ENCODE results near the gene AUTS2.

AUTS2 gene

GRCh38 chr7:69635555-69636185, 37.4 kb downstream of the AUTS2 start:
- Histone ChIP-seq H3K9me3 (ENCODE audit: insufficient read depth, low read length) (0 out of 2 replicates have a peak, but pooled peaks cover 9% of the 10 kb centered on the region), H3K36me3 (ENCODE audit: insufficient read depth, insufficient read length, low read length) (no peaks in the 10 kb centered on the region), H3K4me3 (ENCODE audit: insufficient read length, low read depth) (no peak overlapping the region), H3K27me3 (ENCODE audit: insufficient read depth, insufficient read length) (no peaks in the 10 kb centered on the region), H3K9ac (ENCODE audit: insufficient read length, low read depth) (no peak overlapping the region), H3K4me1 (ENCODE audit: insufficient read depth, insufficient read length) (peaks cover 4% of the 10 kb centered on the region)
- DNase-seq (ENCODE audit: low read depth, low spot score) = no peak
- no peak for TF ChIP-seq YY1 (IDR thresholded peaks at IDR 0.05; ENCODE audit: insufficient read depth, insufficient read length)
- no peak for TF ChIP-seq SUZ12 (IDR thresholded peaks at IDR 0.05; ENCODE audit: extremely low read depth, insufficient read depth, insufficient read length)

GRCh38 chr7:69638674-69639073, 40.4 kb downstream of the AUTS2 start:
- 0 out of 2 replicates have a peak, but pooled peaks cover 9% of the 10 kb centered on the region for H3K9me3 ChIP-seq (ENCODE audit: insufficient read depth, low read length)
- H3K4me1 ChIP-seq (ENCODE audit: insufficient read depth, insufficient read length) = peaks cover 4% of the 10 kb centered on the region
- TF ChIP-seq SUZ12 (IDR thresholded peaks at IDR 0.05; ENCODE audit: extremely low read depth, insufficient read depth, insufficient read length) (no peak), ZNF274 (IDR thresholded peaks at IDR 0.05; ENCODE audit: low read depth, low read length) (no peak), YY1 (IDR thresholded peaks at IDR 0.05; ENCODE audit: insufficient read depth, insufficient read length) (no peak)

GRCh38 chr7:69640216-69640615, 41.9 kb downstream of the AUTS2 start:
- Histone ChIP-seq H3K36me3 (ENCODE audit: insufficient read depth, insufficient read length, low read length) (no peaks in the 10 kb centered on the region), H3K27me3 (ENCODE audit: insufficient read depth, insufficient read length) (peaks cover 17% of the 10 kb centered on the region), H3K9ac (ENCODE audit: insufficient read length, low read depth) (no peak overlapping the region), H3K4me3 (ENCODE audit: insufficient read length, low read depth) (no peak overlapping the region), H3K4me1 (ENCODE audit: insufficient read depth, insufficient read length) (peaks cover 7% of the 10 kb centered on the region), H3K9me3 (ENCODE audit: insufficient read depth, low read length) (0 out of 2 replicates have a peak, but pooled peaks cover 9% of the 10 kb centered on the region)
- TF ChIP-seq YY1 (IDR thresholded peaks at IDR 0.05; ENCODE audit: insufficient read depth, insufficient read length) (no peak), ZNF274 (IDR thresholded peaks at IDR 0.05; ENCODE audit: low read depth, low read length) (no peak), SUZ12 (IDR thresholded peaks at IDR 0.05; ENCODE audit: extremely low read depth, insufficient read depth, insufficient read length) (no peak)
- no peak for DNase-seq (ENCODE audit: low read depth, low spot score)

More at GRCh38 chr7:69638674-69639073, 40.4 kb downstream of the AUTS2 start:
- no peak overlapping the region for H3K4me3 ChIP-seq (ENCODE audit: insufficient read length, low read depth)
- H3K36me3 ChIP-seq (ENCODE audit: insufficient read depth, insufficient read length, low read length) = no peaks in the 10 kb centered on the region
- no peak for DNase-seq (ENCODE audit: low read depth, low spot score)
- H3K27me3 ChIP-seq (ENCODE audit: insufficient read depth, insufficient read length) = peaks cover 14% of the 10 kb centered on the region
- no peak overlapping the region for H3K9ac ChIP-seq (ENCODE audit: insufficient read length, low read depth)

- Histone ChIP-seq H3K9me3 (ENCODE audit: insufficient read depth, low read length) (0 out of 2 replicates have a peak, but pooled peaks cover 9% of the 10 kb centered on the region), H3K9ac (ENCODE audit: insufficient read length, low read depth) (no peak overlapping the region), H3K36me3 (ENCODE audit: insufficient read depth, insufficient read length, low read length) (no peaks in the 10 kb centered on the region), H3K27me3 (ENCODE audit: insufficient read depth, insufficient read length) (peaks cover 17% of the 10 kb centered on the region), H3K4me1 (ENCODE audit: insufficient read depth, insufficient read length) (peaks cover 7% of the 10 kb centered on the region), H3K4me3 (ENCODE audit: insufficient read length, low read depth) (no peak overlapping the region)
- DNase-seq (ENCODE audit: low read depth, low spot score) = no peak
- TF ChIP-seq SUZ12 (IDR thresholded peaks at IDR 0.05; ENCODE audit: extremely low read depth, insufficient read depth, insufficient read length) (no peak), YY1 (IDR thresholded peaks at IDR 0.05; ENCODE audit: insufficient read depth, insufficient read length) (no peak), ZNF274 (IDR thresholded peaks at IDR 0.05; ENCODE audit: low read depth, low read length) (no peak)
These were observed 42.8 kb downstream of the AUTS2 start for GRCh38 chr7:69640925-69641594.

GRCh38 chr7:69643265-69643664, 45.0 kb downstream of the AUTS2 start:
- no peaks in the 10 kb centered on the region for H3K36me3 ChIP-seq (ENCODE audit: insufficient read depth, insufficient read length, low read length)
- H3K4me3 ChIP-seq (ENCODE audit: insufficient read length, low read depth) = no peak overlapping the region
- H3K9me3 ChIP-seq (ENCODE audit: insufficient read depth, low read length) = no peaks in the 10 kb centered on the region
- DNase-seq (ENCODE audit: low read depth, low spot score) = no peak
- TF ChIP-seq YY1 (IDR thresholded peaks at IDR 0.05; ENCODE audit: insufficient read depth, insufficient read length) = no peak
- no peak for TF ChIP-seq ZNF274 (IDR thresholded peaks at IDR 0.05; ENCODE audit: low read depth, low read length)
- no peak for TF ChIP-seq SUZ12 (IDR thresholded peaks at IDR 0.05; ENCODE audit: extremely low read depth, insufficient read depth, insufficient read length)
- peaks cover 7% of the 10 kb centered on the region for H3K4me1 ChIP-seq (ENCODE audit: insufficient read depth, insufficient read length)
- H3K9ac ChIP-seq (ENCODE audit: insufficient read length, low read depth) = no peak overlapping the region
- H3K27me3 ChIP-seq (ENCODE audit: insufficient read depth, insufficient read length) = peaks cover 20% of the 10 kb centered on the region

- TF ChIP-seq ZNF274 (IDR thresholded peaks at IDR 0.05; ENCODE audit: low read depth, low read length) (no peak), YY1 (IDR thresholded peaks at IDR 0.05; ENCODE audit: insufficient read depth, insufficient read length) (no peak), SUZ12 (IDR thresholded peaks at IDR 0.05; ENCODE audit: extremely low read depth, insufficient read depth, insufficient read length) (no peak)
- no peak for DNase-seq (ENCODE audit: low read depth, low spot score)
- no peaks in the 10 kb centered on the region for H3K9me3 ChIP-seq (ENCODE audit: insufficient read depth, low read length)
- H3K4me3 ChIP-seq (ENCODE audit: insufficient read length, low read depth) = no peak overlapping the region
- H3K9ac ChIP-seq (ENCODE audit: insufficient read length, low read depth) = no peak overlapping the region
- peaks cover 24% of the 10 kb centered on the region for H3K27me3 ChIP-seq (ENCODE audit: insufficient read depth, insufficient read length)
- peaks cover 7% of the 10 kb centered on the region for H3K4me1 ChIP-seq (ENCODE audit: insufficient read depth, insufficient read length)
- H3K36me3 ChIP-seq (ENCODE audit: insufficient read depth, insufficient read length, low read length) = no peaks in the 10 kb centered on the region
These were observed 45.6 kb downstream of the AUTS2 start for GRCh38 chr7:69643708-69644445.

- TF ChIP-seq ZNF274 (IDR thresholded peaks at IDR 0.05; ENCODE audit: low read depth, low read length) (no peak), YY1 (IDR thresholded peaks at IDR 0.05; ENCODE audit: insufficient read depth, insufficient read length) (no peak), SUZ12 (IDR thresholded peaks at IDR 0.05; ENCODE audit: extremely low read depth, insufficient read depth, insufficient read length) (no peak)
- peak; percentile 92 for DNase-seq (ENCODE audit: low read depth, low spot score)
These were observed 47.4 kb downstream of the AUTS2 start for GRCh38 chr7:69645683-69646082.

More at GRCh38 chr7:69645683-69646082, 47.4 kb downstream of the AUTS2 start:
- peaks cover 38% of the 10 kb centered on the region for H3K27me3 ChIP-seq (ENCODE audit: insufficient read depth, insufficient read length)
- H3K9ac ChIP-seq (ENCODE audit: insufficient read length, low read depth) = no peak overlapping the region
- no peak overlapping the region for H3K4me3 ChIP-seq (ENCODE audit: insufficient read length, low read depth)
- H3K9me3 ChIP-seq (ENCODE audit: insufficient read depth, low read length) = no peaks in the 10 kb centered on the region
- H3K36me3 ChIP-seq (ENCODE audit: insufficient read depth, insufficient read length, low read length) = no peaks in the 10 kb centered on the region
- peaks cover 4% of the 10 kb centered on the region for H3K4me1 ChIP-seq (ENCODE audit: insufficient read depth, insufficient read length)
